Germinal center (tissue), 1 donor: Measurements from ENCODE around the gene VSX1.

Experiments used
- DNase-seq: peaks from one replicate; pipeline ENCODE4 v3.0.0; 2012; ENCODE audit warnings: mixed read lengths, low spot score

The VSX1 gene

DNA sequence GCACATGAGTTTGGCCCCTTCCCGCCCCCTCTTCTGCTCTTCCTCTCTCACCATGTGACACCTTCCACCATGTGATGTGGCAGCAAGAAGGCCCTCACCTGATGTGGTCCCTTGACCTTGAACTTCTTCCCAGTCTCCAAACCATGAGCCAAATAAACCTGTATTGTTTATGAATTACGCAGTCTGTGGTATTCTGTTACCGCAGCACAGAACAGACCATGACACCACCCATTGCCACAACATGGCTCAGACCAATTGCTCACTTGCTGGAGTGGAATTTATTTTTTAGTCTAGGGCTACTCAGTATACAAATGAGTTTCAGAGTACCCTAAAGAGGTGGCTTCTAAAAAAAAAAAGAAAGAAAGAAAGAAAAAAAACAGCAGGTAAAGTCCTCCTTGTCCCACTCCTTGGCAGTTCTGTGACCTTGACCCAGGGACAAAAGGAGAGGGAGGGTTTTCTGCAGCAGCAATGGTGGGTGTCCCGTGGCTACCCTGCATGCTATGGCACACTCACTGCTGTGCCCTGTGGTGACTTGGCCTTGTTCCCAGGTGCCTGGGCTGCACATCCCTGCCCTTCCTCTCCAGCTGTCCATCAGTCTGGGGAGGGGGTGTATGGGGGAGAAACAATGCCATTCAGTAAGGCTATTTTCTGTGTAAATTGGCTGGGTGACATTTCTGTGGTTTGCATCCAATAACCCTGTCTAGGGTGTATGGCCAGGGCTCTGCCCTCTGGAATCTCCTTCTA is 5.4 kb upstream of the VSX1 start:
- DNase-seq: no peak

DNA sequence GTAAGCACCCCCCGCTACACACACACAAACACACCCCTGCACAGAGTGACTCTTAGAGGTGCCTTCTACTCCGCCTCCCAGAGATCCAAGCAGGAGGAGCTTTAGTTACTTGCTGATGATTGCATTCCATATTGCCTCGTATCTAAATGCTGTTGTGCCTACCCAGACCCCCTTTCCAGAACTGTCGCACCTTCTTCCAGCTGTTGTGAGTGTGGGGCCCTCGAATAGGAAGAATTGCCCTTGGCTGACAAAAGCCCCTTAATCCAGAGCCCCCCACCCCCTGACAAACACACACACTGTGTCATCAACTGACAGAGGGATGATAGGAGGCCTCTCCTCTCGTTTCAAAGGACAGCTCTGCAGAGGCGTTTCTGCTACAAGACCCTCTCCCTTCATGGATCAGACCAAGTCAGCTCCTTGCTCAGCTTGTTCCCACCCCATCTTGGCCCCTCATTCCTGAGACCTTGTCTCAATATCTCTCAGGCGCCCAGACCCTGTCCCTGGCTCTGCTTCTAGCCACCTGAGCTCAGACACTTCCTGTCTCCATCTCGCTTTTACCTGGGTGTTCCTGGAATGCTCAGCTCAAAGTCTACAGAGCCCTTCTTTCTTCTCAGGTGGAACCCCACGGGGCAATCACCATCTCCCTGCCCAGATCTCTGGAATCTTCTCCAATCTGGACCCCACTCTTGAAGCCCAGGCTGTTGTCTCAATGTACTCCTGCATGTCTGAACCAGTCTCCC is 4.0 kb upstream of the VSX1 start:
- no peak for DNase-seq

- DNase-seq: no peak
Measured at GRCh38 chr20:25084626-25085187, 2.8 kb upstream of the VSX1 start.

- no peak for DNase-seq
Measured at GRCh38 chr20:25083773-25084625, 2.1 kb upstream of the VSX1 start.

- no peak for DNase-seq
Measured at GRCh38 chr20:25083141-25083772, 1.3 kb upstream of the VSX1 start.

DNA sequence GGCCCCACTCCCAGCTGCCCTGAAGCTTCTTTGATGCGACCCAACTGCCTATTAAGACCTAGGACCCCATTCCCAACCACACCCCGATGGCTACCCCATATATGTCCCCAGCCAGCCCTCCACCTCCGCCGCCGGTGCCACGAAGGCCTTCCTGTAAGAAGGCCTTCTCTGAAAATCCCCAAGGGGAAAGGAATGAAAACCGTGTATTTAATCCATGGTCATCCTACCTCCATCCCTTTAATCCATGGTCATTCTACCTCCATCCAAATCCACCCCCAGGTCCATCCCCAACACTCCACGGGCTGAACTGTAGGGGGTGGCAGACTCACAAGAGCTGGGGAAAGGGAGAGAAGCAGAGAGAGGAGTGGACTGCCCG is 545 bp upstream of the VSX1 start:
- DNase-seq: no peak

GRCh38 chr20:25081065-25081729 is 744 bp downstream of the VSX1 start:
- DNase-seq: no peak

DNA sequence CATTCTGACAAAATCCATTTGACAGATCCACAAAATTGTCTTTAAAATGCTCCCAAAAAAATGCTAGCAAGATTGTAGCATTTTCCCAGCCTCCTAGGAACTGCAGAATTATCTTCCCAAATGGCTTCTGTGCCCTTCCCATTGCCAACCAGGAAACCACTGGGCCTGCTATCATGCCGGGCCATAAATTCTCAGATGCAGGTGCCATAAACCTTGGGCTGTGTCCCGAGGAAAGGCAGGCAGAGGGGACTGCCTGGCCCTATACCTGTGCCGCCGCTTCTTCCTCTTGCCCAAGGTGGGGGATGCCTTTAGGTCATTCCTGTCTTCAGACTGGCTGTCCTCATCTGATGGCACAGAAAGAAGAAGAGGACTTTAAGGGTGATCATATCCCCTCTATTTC is 2.8 kb downstream of the VSX1 start:
- DNase-seq: no peak

GRCh38 chr20:25078662-25079061 is 3.3 kb downstream of the VSX1 start:
- no peak for DNase-seq

GRCh38 chr20:25077610-25078169 is 4.3 kb downstream of the VSX1 start:
- DNase-seq: no peak

GRCh38 chr20:25076731-25077609 is 5.0 kb downstream of the VSX1 start:
- DNase-seq: no peak

DNA sequence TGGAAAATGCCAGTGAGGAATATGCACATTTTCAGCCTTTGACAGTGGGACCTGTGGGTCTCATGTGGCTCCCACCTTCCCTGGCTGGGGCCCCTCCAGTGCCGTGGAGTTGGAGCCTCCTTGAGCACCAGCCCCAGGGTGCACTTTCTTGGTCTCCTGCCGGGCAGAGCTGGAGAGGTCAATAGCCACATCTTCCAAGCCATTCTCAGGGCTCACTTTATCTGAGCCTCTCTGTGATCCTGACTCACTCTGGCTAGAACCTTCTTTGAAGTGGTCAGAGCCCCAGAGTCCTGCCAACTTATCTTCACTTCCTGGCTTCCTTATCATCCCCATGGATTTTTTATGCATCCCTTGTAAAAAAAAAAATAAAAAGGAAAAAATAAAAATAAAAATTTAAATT is 5.7 kb downstream of the VSX1 start:
- no peak for DNase-seq

DNA sequence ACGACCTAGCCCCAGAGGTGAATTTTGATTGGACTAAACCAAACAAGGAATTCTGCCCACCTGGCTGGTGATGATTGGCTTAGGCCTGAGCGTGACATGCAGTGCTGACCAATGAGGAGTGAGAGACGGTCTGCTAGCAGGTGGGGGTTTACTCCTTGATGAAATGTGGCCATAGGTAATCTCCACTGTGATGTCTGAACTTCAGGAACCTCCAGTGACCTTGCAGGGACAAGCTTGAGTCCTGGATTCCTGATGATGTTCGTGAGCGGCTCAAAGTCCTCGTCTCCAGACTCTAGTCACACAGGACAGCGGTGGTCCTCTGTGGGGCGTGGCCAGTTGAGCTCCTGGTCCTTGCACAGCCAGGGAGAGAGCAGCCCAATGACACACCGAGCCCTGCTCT is 8.4 kb downstream of the VSX1 start:
- no peak for DNase-seq

DNA sequence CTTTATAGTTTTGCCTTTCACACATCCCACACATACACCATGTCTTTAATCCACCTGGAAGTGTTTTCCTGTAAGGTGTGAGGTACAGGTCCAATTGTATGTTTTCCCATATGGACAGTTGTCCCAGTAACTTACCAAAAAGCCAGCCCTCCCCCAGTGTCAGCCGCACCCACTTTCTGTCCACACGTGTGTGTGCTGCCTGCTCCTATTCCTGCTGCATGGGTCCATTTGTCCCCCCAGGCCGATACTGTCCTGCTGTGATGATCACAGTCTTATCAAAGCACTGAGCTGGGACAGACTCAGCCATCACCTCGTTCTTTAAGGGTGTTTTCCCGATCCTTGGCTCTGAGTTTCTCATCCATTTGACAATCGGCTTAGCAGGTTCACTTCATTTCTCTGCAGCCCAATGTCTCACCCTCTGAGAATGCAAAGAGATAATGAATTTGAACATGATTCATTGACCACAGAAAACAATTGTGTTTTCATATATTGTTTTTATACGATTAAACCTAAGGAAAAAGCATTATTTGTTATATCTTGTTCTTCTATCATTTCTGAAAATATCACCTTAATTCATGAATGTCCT is 9.6 kb downstream of the VSX1 start:
- no peak for DNase-seq

GRCh38 chr20:25071734-25072133 is 10.2 kb downstream of the VSX1 start:
- no peak for DNase-seq

GRCh38 chr20:25070821-25071473 is 11.0 kb downstream of the VSX1 start:
- no peak for DNase-seq

DNA sequence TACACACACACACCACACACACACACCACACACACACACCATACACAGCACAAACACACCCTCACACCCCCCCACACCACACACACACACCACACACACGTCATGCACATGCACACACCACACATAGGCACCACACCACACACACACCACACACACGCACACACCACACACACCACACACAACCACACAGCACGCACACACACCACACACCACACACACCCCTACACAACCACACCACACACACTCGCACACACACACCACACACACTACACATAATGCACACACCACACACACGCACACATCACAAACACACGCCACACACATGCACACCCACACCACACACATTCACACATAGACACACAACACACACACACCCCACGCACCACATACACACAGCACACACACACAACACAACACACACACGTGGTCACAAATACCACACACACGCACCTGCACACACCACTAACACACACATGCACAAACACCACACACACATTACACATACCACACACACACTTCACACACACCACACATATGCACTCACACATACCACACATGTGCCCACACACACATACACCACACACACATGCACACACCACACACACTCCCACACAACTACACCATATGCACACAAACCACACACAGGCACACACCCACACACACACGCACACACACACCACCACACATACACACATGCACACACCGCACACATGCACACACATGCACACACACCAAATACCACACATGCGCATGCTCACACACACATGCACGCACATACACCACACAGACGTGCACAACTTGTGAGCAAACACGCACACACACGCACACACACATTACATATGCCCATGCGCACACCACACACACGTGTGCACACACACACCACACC is 14.6 kb downstream of the VSX1 start:
- DNase-seq: no peak

DNA sequence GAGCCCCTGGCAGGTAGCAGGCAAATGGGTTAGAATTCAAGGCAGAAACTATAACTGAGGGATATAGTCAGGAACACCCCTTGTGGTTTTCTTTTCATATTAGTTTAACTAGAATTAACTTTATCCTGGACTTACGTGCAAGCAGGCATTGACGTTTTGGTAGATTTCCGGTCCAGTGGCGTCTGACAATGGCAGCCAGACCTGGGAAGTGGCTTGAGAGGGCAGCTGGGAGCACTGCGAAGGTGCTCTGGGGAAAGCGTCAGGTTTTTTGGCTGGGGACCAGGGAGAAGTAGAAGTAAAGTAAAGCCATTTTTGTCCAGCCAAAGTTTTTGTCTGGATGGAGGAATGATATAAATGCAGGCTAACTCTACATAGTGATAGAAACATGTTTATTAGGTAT is 15.6 kb downstream of the VSX1 start:
- no peak for DNase-seq
